PFSK-1 (cell line): ENCODE data around the gene MARCHF9.

Experiments
- POLR2AphosphoS5 ChIP-seq: IDR thresholded peaks from 2 replicates; pipeline ENCODE4 v1.6.1; 2012; ENCODE audit warnings: low read depth, mild to moderate bottlenecking, control low read depth, low read length, moderate library complexity
- SIN3A ChIP-seq: IDR thresholded peaks from 2 replicates; pipeline ENCODE4 v1.6.1; 2012; ENCODE audit warnings: mild to moderate bottlenecking, low read length, moderate library complexity, borderline replicate concordance; ENCODE audit not compliant: insufficient read depth
- TAF1 ChIP-seq: IDR thresholded peaks from 2 replicates; pipeline ENCODE4 v1.6.1; 2012; ENCODE audit warnings: low read length, control low read depth, borderline replicate concordance; ENCODE audit not compliant: insufficient read depth
- TF ChIP-seq, protein P1 (sequence below), 2 experiments: IDR thresholded peaks; 2 replicates each; pipeline versions ENCODE4 v1.6.1 to v1.8.0; 2011 to 2012; ENCODE audit warnings: low read depth in 2 of 2, low read length in 2 of 2, control low read depth in 1 of 2, inconsistent platforms in 1 of 2, mild to moderate bottlenecking in 1 of 2, moderate library complexity in 1 of 2; ENCODE audit not compliant: insufficient read depth in 1 of 2

DNA sequence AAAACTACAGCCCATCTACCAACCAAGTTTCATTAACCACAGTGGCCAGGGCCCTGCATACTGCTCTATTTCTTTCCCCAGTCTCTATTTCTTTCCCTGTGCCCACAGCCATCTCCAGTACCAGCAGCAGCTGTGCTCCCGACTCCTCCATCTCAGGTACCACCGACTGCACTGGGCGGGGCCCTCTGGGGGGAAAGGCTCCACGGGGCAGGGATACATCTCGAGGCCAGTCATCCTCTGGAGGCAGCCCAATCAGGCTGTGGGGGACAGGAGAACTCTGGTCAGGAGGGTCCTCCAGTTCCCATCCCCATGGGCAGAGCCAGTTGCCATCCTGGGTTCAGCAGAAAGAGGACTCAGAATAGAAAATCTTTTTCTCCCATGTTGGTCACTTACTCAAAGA is 5.8 kb upstream of the MARCHF9 start:
- TF ChIP-seq POLR2AphosphoS5 = no peak; the same call in 1 of the 2 replicates
- TF ChIP-seq TAF1 = no peak
- TF ChIP-seq, protein P1, sequence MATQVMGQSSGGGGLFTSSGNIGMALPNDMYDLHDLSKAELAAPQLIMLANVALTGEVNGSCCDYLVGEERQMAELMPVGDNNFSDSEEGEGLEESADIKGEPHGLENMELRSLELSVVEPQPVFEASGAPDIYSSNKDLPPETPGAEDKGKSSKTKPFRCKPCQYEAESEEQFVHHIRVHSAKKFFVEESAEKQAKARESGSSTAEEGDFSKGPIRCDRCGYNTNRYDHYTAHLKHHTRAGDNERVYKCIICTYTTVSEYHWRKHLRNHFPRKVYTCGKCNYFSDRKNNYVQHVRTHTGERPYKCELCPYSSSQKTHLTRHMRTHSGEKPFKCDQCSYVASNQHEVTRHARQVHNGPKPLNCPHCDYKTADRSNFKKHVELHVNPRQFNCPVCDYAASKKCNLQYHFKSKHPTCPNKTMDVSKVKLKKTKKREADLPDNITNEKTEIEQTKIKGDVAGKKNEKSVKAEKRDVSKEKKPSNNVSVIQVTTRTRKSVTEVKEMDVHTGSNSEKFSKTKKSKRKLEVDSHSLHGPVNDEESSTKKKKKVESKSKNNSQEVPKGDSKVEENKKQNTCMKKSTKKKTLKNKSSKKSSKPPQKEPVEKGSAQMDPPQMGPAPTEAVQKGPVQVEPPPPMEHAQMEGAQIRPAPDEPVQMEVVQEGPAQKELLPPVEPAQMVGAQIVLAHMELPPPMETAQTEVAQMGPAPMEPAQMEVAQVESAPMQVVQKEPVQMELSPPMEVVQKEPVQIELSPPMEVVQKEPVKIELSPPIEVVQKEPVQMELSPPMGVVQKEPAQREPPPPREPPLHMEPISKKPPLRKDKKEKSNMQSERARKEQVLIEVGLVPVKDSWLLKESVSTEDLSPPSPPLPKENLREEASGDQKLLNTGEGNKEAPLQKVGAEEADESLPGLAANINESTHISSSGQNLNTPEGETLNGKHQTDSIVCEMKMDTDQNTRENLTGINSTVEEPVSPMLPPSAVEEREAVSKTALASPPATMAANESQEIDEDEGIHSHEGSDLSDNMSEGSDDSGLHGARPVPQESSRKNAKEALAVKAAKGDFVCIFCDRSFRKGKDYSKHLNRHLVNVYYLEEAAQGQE (IDR thresholded peaks at IDR 0.05; ENCODE audit: insufficient read depth in 1 of 2, low read depth in 2 of 2, low read length in 2 of 2) = no peak
- no peak for TF ChIP-seq SIN3A
